ENCODE results near the gene CSKMT.

CSKMT gene

DNA sequence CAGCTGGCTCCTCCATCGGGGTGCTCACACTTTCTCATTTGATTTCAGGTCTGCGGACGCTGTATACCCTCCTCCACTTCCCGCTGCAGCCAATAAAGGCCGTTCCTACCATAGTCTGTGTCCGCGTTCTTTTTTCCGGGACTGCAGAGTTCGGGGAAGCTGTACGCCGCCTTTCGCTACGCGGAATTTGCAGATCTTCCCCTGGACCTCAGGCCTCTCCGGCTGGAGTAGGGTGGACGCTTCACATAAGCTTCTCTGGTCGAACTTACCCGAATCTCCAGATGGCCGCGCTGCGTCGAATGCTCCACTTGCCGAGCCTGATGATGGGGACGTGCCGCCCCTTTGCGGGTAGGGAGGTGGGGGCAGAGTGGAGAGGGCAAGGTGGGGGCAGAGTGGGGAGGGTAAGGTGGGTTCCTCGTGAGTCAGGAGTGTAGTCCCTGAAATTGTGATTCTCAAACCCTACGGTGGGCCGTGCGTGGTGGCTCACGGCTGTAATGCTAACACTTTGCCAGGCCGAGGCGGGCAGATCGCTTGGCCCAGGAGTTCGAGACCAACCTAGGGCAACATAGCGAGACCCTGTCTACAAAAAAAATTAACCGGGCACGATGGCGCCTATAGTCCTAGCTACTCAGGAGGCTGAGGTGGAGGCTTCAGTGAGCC, 617 bp downstream of the CSKMT start:
- H3K27ac ChIP-seq, result peak overlapping the region; percentile 95
- TF ChIP-seq, protein P1, sequence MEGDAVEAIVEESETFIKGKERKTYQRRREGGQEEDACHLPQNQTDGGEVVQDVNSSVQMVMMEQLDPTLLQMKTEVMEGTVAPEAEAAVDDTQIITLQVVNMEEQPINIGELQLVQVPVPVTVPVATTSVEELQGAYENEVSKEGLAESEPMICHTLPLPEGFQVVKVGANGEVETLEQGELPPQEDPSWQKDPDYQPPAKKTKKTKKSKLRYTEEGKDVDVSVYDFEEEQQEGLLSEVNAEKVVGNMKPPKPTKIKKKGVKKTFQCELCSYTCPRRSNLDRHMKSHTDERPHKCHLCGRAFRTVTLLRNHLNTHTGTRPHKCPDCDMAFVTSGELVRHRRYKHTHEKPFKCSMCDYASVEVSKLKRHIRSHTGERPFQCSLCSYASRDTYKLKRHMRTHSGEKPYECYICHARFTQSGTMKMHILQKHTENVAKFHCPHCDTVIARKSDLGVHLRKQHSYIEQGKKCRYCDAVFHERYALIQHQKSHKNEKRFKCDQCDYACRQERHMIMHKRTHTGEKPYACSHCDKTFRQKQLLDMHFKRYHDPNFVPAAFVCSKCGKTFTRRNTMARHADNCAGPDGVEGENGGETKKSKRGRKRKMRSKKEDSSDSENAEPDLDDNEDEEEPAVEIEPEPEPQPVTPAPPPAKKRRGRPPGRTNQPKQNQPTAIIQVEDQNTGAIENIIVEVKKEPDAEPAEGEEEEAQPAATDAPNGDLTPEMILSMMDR (conservative IDR thresholded peaks at IDR 0.05), result no peak

DNA sequence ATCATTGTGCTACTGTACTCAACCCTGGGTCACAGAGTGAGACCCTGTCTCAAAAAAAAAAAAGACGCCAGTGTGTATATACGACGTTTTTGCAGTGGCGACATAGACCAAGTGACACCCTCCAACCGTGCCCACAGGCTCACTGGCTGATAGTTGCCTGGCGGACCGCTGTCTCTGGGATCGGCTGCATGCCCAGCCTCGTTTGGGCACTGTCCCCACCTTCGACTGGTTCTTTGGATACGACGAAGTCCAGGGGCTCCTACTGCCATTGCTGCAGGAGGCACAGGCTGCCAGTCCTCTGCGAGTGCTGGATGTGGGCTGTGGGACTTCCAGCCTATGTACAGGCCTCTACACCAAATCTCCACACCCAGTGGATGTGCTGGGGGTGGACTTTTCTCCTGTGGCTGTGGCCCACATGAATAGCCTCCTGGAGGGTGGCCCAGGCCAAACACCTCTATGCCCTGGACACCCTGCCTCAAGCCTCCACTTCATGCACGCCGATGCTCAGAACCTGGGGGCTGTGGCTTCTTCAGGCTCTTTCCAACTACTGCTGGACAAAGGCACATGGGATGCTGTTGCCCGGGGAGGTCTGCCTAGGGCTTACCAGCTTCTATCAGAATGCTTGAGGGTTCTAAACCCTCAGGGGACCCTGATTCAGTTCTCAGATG, 1.3 kb downstream of the CSKMT start:
- H3K27ac ChIP-seq, result peak overlapping the region; percentile 95
- TF ChIP-seq, protein P1 (conservative IDR thresholded peaks at IDR 0.05), result no peak

DNA sequence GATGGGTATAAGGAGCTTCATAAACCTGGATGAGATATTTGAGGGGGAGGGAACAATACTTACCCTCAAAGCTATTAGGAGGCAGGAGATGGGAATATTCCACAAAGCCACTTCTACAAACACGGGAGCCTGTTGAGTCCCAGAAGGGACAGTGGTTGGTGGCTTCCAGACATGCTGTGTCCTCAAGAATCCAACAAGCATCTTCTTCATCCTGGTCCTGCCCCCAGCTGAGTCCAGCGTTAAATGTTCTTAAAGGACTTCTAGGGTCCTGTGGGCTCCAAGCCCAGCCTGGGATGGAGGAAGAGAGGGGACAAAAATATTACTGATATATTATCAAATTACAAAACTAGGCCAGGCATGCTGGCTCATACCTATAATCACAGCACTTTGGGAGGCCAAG, 2.3 kb downstream of the CSKMT start:
- TF ChIP-seq, protein P1 (conservative IDR thresholded peaks at IDR 0.05), result no peak
- H3K27ac ChIP-seq, result peak overlapping the region; percentile 95

DNA sequence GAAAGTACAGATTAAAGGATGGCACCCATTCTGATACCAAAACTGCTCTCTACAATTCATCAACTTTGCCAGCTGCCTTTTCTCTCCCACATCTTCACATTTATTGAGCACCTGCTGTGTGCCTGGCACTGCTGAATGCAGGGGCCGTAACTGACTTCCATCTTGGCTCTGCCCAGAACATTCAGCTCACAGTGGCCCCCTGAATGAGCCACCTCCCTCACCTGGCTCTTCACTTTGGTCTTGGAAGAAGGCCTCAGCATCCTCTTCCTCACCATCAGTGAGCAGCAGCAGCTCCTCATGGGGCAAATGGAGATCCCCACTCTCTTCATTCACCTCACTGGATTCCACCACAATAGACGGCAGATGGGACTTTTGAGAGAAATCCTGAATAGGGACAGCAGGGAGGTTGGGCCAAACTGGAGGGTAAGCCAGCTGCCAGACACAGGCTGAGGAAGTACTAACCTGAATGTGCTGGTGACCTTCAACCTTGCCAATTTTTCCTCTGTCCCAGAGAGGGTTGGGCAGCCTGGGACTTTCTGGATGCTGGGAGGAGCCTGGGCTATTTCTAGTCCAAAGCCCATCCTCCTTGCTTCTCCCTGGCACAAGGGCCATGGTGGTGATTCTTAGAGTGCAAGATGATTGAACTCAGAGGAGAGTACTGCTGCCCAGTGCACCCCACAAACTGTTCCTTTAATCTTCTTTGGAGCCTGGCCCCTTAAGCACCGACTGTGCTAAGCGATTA, 4.5 kb downstream of the CSKMT start:
- peak overlapping the region; percentile 95 for H3K27ac ChIP-seq
- TF ChIP-seq, protein P1 (conservative IDR thresholded peaks at IDR 0.05), result no peak

DNA sequence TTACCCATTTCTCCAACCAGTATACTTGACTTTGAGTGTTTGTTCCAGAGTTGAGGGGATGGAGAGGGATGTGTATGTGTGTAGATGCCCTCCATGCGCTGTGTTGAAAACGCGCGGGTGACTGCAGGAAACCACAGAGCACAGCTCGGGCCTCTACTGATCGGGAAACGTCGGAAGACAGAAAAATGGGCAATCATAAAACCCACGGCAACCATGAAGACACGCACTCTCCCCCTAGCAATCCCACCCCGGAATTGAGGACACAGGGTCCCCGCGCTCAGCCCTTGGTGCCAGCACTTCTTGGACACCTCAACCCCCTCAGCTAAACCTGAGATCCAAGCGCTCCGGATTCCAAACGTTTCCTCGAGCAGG, 6.1 kb downstream of the CSKMT start:
- H3K27ac ChIP-seq, result peak overlapping the region; percentile 95
- TF ChIP-seq, protein P1 (conservative IDR thresholded peaks at IDR 0.05), result no peak

DNA sequence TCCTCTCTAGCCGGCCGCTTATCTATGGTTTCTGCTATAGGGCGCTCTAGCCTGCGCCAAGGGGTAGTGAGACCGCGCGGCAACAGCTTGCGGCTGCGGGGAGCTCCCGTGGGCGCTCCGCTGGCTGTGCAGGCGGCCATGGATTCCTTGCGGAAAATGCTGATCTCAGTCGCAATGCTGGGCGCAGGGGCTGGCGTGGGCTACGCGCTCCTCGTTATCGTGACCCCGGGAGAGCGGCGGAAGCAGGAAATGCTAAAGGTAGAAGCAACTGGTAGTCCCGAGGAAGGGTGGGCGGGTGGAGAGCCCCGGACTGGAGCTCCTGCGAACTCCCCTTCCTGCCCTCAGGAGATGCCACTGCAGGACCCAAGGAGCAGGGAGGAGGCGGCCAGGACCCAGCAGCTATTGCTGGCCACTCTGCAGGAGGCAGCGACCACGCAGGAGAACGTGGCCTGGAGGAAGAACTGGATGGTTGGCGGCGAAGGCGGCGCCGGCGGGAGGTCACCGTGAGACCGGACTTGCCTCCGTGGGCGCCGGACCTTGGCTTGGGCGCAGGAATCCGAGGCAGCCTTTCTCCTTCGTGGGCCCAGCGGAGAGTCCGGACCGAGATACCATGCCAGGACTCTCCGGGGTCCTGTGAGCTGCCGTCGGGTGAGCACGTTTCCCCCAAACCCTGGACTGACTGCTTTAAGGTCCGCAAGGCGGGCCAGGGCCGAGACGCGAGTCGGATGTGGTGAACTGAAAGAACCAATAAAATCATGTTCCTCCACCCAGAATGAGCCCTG, 6.7 kb downstream of the CSKMT start, which contains the start of the genes LBHD1 and UQCC3:
Gene LBHD1, minus strand, starts transcription at position 660 of the 782 bp plus-strand sequence. CDS start 2,236 bp downstream, outside the sequence.
Gene UQCC3, plus strand, starts transcription at position 66 of the 782 bp plus-strand sequence. Its CDS starts 73 bp downstream, at position 139.
- TF ChIP-seq, protein P1 (conservative IDR thresholded peaks at IDR 0.05), result no peak
- peak within 1 kb of the TSS; percentile 95 for H3K27ac ChIP-seq

All from VCaP (cell line).